Upper lobe of left lung (tissue), 4 donors: ENCODE data around the gene WDR90.

ENCODE experiments used
- CTCF ChIP-seq, 6 experiments: fragments of 450-650 bp in 4 of 6; fragments of 200-600 bp in 2 of 6; sonication (generic) in 2 of 6; IDR thresholded peaks; one replicate each; pipeline ENCODE4 v1.5.1; 2016 to 2019; ENCODE audit warnings: antibody characterized with exemption in 6 of 6
- EP300 ChIP-seq, 4 donors: sonication (generic); formaldehyde crosslinking; IDR thresholded peaks; one replicate each; pipeline ENCODE4 v1.5.1; 2017; ENCODE audit warnings: antibody characterized with exemption in 4 of 4, control low read depth in 2 of 4
- POLR2A ChIP-seq, 4 donors: fragments of 450-650 bp; IDR thresholded peaks; one replicate each; pipeline ENCODE4 v1.5.1; 2016 to 2017; ENCODE audit warnings: antibody characterized with exemption in 4 of 4, mild to moderate bottlenecking in 2 of 4
- POLR2AphosphoS5 ChIP-seq, 2 donors: sonication (generic); formaldehyde crosslinking; IDR thresholded peaks; one replicate each; pipeline ENCODE4 v1.5.1; 2017; ENCODE audit warnings: antibody characterized with exemption in 2 of 2

GRCh38 chr16:651844-652243 lies 2.7 kb downstream of the WDR90 start:
- no peak for TF ChIP-seq POLR2AphosphoS5 (IDR thresholded peaks at IDR 0.05)
- TF ChIP-seq CTCF (IDR thresholded peaks at IDR 0.05) = no peak
- TF ChIP-seq POLR2A (IDR thresholded peaks at IDR 0.05) = no peak
- no peak for TF ChIP-seq EP300 (IDR thresholded peaks at IDR 0.05)
